ENCODE data around the gene GAS2L1.

- no peak for TF ChIP-seq ZFP30 (CRISPR knock-in tag; IDR thresholded peaks at IDR 0.05)
- TF ChIP-seq GLIS3 (CRISPR knock-in tag; IDR thresholded peaks at IDR 0.05) = no peak
- TF ChIP-seq ARNTL (CRISPR knock-in tag; IDR thresholded peaks at IDR 0.05; ENCODE audit: borderline replicate concordance, low read depth) = no peak
- no peak for TF ChIP-seq TCF4 (CRISPR knock-in tag; IDR thresholded peaks at IDR 0.05; ENCODE audit: borderline replicate concordance)
- TF ChIP-seq RARB (CRISPR knock-in tag; IDR thresholded peaks at IDR 0.05) = no peak
- no peak for TF ChIP-seq TSHZ2 (CRISPR knock-in tag; IDR thresholded peaks at IDR 0.05)
- TF ChIP-seq CSDC2 (CRISPR knock-in tag; IDR thresholded peaks at IDR 0.05) = no peak
- no peak for TF ChIP-seq ZFP3 (CRISPR knock-in tag; IDR thresholded peaks at IDR 0.05)
- TF ChIP-seq ZNF8 (CRISPR knock-in tag; IDR thresholded peaks at IDR 0.05) = no peak
- TF ChIP-seq PATZ1 (CRISPR knock-in tag; IDR thresholded peaks at IDR 0.05; ENCODE audit: borderline replicate concordance) = no peak
- TF ChIP-seq ZC3H10 (CRISPR knock-in tag; IDR thresholded peaks at IDR 0.05) = no peak
- TF ChIP-seq ZNF70 (CRISPR knock-in tag; IDR thresholded peaks at IDR 0.05) = no peak
- TF ChIP-seq BACH2 (CRISPR knock-in tag; IDR thresholded peaks at IDR 0.05; ENCODE audit: borderline replicate concordance) = no peak
- TF ChIP-seq POU6F1 (CRISPR knock-in tag; IDR thresholded peaks at IDR 0.05; ENCODE audit: borderline replicate concordance, low read depth) = no peak
Observed at GRCh38 chr22:29311464-29312217, 5.2 kb downstream of the GAS2L1 start.
